Measurements from ENCODE around the gene NPTX1.
A peak's percentile ranks its signal among the peaks of the same experiment; 100 is the strongest.

The NPTX1 gene

GRCh38 chr17:80478487-80479245 is 2.3 kb upstream of the NPTX1 start:
- DNase-seq (ENCODE audit: low read depth), result no peak

GRCh38 chr17:80477647-80478478 is 1.5 kb upstream of the NPTX1 start:
- peak; percentile 43 for DNase-seq (ENCODE audit: low read depth)

- DNase-seq (ENCODE audit: low read depth), result no peak
Measured at GRCh38 chr17:80476877-80477646, 655 bp upstream of the NPTX1 start.

GRCh38 chr17:80474961-80475909 is 1.2 kb downstream of the NPTX1 start:
- no peak for DNase-seq (ENCODE audit: low read depth)

GRCh38 chr17:80474231-80474960 is 2.0 kb downstream of the NPTX1 start:
- no peak for DNase-seq (ENCODE audit: low read depth)

GRCh38 chr17:80473701-80474100 is 2.7 kb downstream of the NPTX1 start:
- no peak for DNase-seq (ENCODE audit: low read depth)

- DNase-seq (ENCODE audit: low read depth), result no peak
Measured at GRCh38 chr17:80472996-80473395, 3.4 kb downstream of the NPTX1 start.

GRCh38 chr17:80471922-80472321 is 4.5 kb downstream of the NPTX1 start:
- DNase-seq (ENCODE audit: low read depth), result no peak

GRCh38 chr17:80470603-80471002 is 5.8 kb downstream of the NPTX1 start:
- no peak for DNase-seq (ENCODE audit: low read depth)

- DNase-seq (ENCODE audit: low read depth), result no peak
Measured at GRCh38 chr17:80469667-80470066, 6.7 kb downstream of the NPTX1 start.

GRCh38 chr17:80468781-80469493 is 7.5 kb downstream of the NPTX1 start:
- DNase-seq (ENCODE audit: low read depth), result no peak

- DNase-seq (ENCODE audit: low read depth), result no peak
Measured at GRCh38 chr17:80468242-80468641, 8.2 kb downstream of the NPTX1 start.

GRCh38 chr17:80466188-80466705 is 10.2 kb downstream of the NPTX1 start:
- no peak for DNase-seq (ENCODE audit: low read depth)

- no peak for DNase-seq (ENCODE audit: low read depth)
Measured at GRCh38 chr17:80465327-80465974, 11.0 kb downstream of the NPTX1 start.

- no peak for DNase-seq (ENCODE audit: low read depth)
Measured at GRCh38 chr17:80464486-80464885, 11.9 kb downstream of the NPTX1 start.

GRCh38 chr17:80463784-80464400 is 12.5 kb downstream of the NPTX1 start:
- DNase-seq (ENCODE audit: low read depth), result no peak

- DNase-seq (ENCODE audit: low read depth), result no peak
Measured at GRCh38 chr17:80461528-80462160, 14.8 kb downstream of the NPTX1 start.

- DNase-seq (ENCODE audit: low read depth), result no peak
Measured at GRCh38 chr17:80460429-80460834, 16.0 kb downstream of the NPTX1 start.
